SK-N-SH treated with all-trans-retinoic acid at 6 μM for 48 hours (cell line): ENCODE data around the gene DCLK1.

Experiments used
- ATAC-seq: fragments of 200-7000 bp; cut with Tn5 transposase; 3 replicates; pipeline ENCODE4 v1.9.1; 2020; ENCODE audit warnings: mild to moderate bottlenecking, moderate library complexity
- ARNTL ChIP-seq: fragments of 450-650 bp; formaldehyde crosslinking; IDR thresholded peaks from 2 replicates; pipeline ENCODE4 v1.5.0; 2020; ENCODE audit warnings: low read depth, mild to moderate bottlenecking, moderate library complexity, borderline replicate concordance
- BACH2 ChIP-seq: fragments of 250-450 bp; sonication (Bioruptor Pico); IDR thresholded peaks from 2 replicates; pipeline ENCODE4 v1.9.0; 2021; ENCODE audit warnings: mild to moderate bottlenecking, borderline replicate concordance
- CSDC2 ChIP-seq: fragments of 250-450 bp; sonication (Bioruptor Pico); IDR thresholded peaks from 2 replicates; pipeline ENCODE4 v1.5.0; 2020; ENCODE audit warnings: mild to moderate bottlenecking, moderate library complexity
- ESRRG ChIP-seq: fragments of 250-450 bp; sonication (Bioruptor Pico); IDR thresholded peaks from 2 replicates; pipeline ENCODE4 v1.6.1; 2021; ENCODE audit warnings: mild to moderate bottlenecking
- GLIS3 ChIP-seq: fragments of 250-450 bp; sonication (Bioruptor Pico); IDR thresholded peaks from 2 replicates; pipeline ENCODE4 v1.5.0; 2020; ENCODE audit warnings: mild to moderate bottlenecking, moderate library complexity
- ISL1 ChIP-seq: fragments of 250-450 bp; sonication (Bioruptor Pico); IDR thresholded peaks from 2 replicates; pipeline ENCODE4 v2.1.2; 2022; ENCODE audit warnings: mild to moderate bottlenecking, moderate library complexity
- OSR1 ChIP-seq: fragments of 250-450 bp; sonication (Bioruptor Pico); IDR thresholded peaks from 2 replicates; pipeline ENCODE4 v1.8.0; 2022; ENCODE audit warnings: moderate library complexity, mild to moderate bottlenecking, inconsistent platforms
- PPARA ChIP-seq: fragments of 250-450 bp; sonication (Bioruptor Pico); IDR thresholded peaks from 2 replicates; pipeline ENCODE4 v1.5.0; 2020; ENCODE audit warnings: mild to moderate bottlenecking, borderline replicate concordance
- RARB ChIP-seq: fragments of 250-450 bp; sonication (Bioruptor Pico); IDR thresholded peaks from 2 replicates; pipeline ENCODE4 v1.8.0; 2021; ENCODE audit warnings: mild to moderate bottlenecking, moderate library complexity
- SNAI2 ChIP-seq: fragments of 250-450 bp; sonication (Bioruptor Pico); IDR thresholded peaks from 2 replicates; pipeline ENCODE4 v1.5.0; 2020; ENCODE audit warnings: mild to moderate bottlenecking, moderate library complexity
- TCF4 ChIP-seq: fragments of 250-450 bp; sonication (Bioruptor Pico); IDR thresholded peaks from 2 replicates; pipeline ENCODE4 v1.8.0; 2021; ENCODE audit warnings: mild to moderate bottlenecking, moderate library complexity, borderline replicate concordance
- TOX ChIP-seq: fragments of 250-450 bp; sonication (Bioruptor Pico); IDR thresholded peaks from 2 replicates; pipeline ENCODE4 v1.8.0; 2021; ENCODE audit warnings: mild to moderate bottlenecking, moderate library complexity, borderline replicate concordance
- ZC3H10 ChIP-seq: fragments of 250-450 bp; sonication (Bioruptor Pico); IDR thresholded peaks from 2 replicates; pipeline ENCODE4 v1.5.1; 2021; ENCODE audit warnings: mild to moderate bottlenecking, moderate library complexity
- ZFP3 ChIP-seq: fragments of 250-450 bp; sonication (Bioruptor Pico); IDR thresholded peaks from 2 replicates; pipeline ENCODE4 v1.5.0; 2020; ENCODE audit warnings: mild to moderate bottlenecking, moderate library complexity
- ZFP30 ChIP-seq: fragments of 450-650 bp; formaldehyde crosslinking; IDR thresholded peaks from 2 replicates; pipeline ENCODE4 v1.5.0; 2022; ENCODE audit warnings: mild to moderate bottlenecking, moderate library complexity
- ZNF565 ChIP-seq: fragments of 450-650 bp; formaldehyde crosslinking; conservative IDR thresholded peaks from 2 replicates; pipeline ENCODE4 v1.5.0; 2020; ENCODE audit warnings: low read depth, mild to moderate bottlenecking, moderate library complexity
- ZNF70 ChIP-seq: fragments of 450-650 bp; formaldehyde crosslinking; IDR thresholded peaks from 2 replicates; pipeline ENCODE4 v1.5.0; 2020; ENCODE audit warnings: mild to moderate bottlenecking, moderate library complexity
- ZNF8 ChIP-seq: fragments of 450-650 bp; formaldehyde crosslinking; IDR thresholded peaks from 2 replicates; pipeline ENCODE4 v1.5.0; 2020; ENCODE audit warnings: mild to moderate bottlenecking, moderate library complexity
- TF ChIP-seq, protein P1 (sequence below): fragments of 250-450 bp; sonication (Bioruptor Pico); IDR thresholded peaks from 2 replicates; pipeline ENCODE4 v1.5.1; 2021; ENCODE audit warnings: mild to moderate bottlenecking, moderate library complexity
- TF ChIP-seq, protein P2 (sequence below): fragments of 250-450 bp; sonication (Bioruptor Pico); IDR thresholded peaks from 2 replicates; pipeline ENCODE4 v1.5.0; 2020; ENCODE audit warnings: mild to moderate bottlenecking, moderate library complexity
- TF ChIP-seq, protein P3 (sequence below): fragments of 250-450 bp; sonication (Bioruptor Pico); IDR thresholded peaks from 2 replicates; pipeline ENCODE4 v1.5.1; 2020; ENCODE audit warnings: low read depth, mild to moderate bottlenecking, moderate library complexity
- TF ChIP-seq, protein P4 (sequence below): fragments of 250-450 bp; sonication (Bioruptor Pico); IDR thresholded peaks from 2 replicates; pipeline ENCODE4 v1.8.0; 2021; ENCODE audit warnings: low read depth, mild to moderate bottlenecking, moderate library complexity, borderline replicate concordance
- TF ChIP-seq, protein P5 (sequence below): fragments of 250-450 bp; sonication (Bioruptor Pico); IDR thresholded peaks from 2 replicates; pipeline ENCODE4 v1.8.0; 2020; ENCODE audit warnings: mild to moderate bottlenecking, moderate library complexity, borderline replicate concordance

DCLK1 gene

DNA sequence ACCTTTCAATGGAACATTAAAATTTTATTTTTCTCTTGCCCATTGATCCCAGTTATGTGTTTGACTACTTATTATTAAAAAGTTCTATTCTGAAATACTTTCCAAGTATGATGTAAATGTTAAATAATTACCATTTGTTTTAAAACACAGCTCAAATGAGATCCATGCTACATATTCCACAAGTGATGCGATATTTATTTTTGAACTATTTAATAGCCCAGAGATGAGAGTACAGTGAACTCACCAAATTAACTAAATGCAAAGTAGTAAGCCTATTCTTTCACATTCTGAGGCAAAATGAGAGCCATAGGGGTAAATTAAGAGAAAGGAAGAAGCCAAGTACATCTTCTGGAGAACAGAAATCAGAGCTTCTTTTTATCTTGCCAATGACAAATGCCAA, 1.2 kb upstream of the DCLK1 start:
- no peak for ATAC-seq
- TF ChIP-seq TOX (CRISPR knock-in tag): no peak
- no peak for TF ChIP-seq ARNTL (CRISPR knock-in tag)
- TF ChIP-seq ZNF8 (CRISPR knock-in tag): no peak
- TF ChIP-seq ZNF565 (CRISPR knock-in tag): no peak
- TF ChIP-seq, protein P1, sequence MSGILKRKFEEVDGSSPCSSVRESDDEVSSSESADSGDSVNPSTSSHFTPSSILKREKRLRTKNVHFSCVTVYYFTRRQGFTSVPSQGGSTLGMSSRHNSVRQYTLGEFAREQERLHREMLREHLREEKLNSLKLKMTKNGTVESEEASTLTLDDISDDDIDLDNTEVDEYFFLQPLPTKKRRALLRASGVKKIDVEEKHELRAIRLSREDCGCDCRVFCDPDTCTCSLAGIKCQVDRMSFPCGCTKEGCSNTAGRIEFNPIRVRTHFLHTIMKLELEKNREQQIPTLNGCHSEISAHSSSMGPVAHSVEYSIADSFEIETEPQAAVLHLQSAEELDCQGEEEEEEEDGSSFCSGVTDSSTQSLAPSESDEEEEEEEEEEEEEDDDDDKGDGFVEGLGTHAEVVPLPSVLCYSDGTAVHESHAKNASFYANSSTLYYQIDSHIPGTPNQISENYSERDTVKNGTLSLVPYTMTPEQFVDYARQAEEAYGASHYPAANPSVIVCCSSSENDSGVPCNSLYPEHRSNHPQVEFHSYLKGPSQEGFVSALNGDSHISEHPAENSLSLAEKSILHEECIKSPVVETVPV (CRISPR knock-in tag): no peak
- no peak for TF ChIP-seq SNAI2 (CRISPR knock-in tag)
- no peak for TF ChIP-seq ZFP3 (CRISPR knock-in tag)
- no peak for TF ChIP-seq OSR1 (CRISPR knock-in tag)
- TF ChIP-seq, protein P2, sequence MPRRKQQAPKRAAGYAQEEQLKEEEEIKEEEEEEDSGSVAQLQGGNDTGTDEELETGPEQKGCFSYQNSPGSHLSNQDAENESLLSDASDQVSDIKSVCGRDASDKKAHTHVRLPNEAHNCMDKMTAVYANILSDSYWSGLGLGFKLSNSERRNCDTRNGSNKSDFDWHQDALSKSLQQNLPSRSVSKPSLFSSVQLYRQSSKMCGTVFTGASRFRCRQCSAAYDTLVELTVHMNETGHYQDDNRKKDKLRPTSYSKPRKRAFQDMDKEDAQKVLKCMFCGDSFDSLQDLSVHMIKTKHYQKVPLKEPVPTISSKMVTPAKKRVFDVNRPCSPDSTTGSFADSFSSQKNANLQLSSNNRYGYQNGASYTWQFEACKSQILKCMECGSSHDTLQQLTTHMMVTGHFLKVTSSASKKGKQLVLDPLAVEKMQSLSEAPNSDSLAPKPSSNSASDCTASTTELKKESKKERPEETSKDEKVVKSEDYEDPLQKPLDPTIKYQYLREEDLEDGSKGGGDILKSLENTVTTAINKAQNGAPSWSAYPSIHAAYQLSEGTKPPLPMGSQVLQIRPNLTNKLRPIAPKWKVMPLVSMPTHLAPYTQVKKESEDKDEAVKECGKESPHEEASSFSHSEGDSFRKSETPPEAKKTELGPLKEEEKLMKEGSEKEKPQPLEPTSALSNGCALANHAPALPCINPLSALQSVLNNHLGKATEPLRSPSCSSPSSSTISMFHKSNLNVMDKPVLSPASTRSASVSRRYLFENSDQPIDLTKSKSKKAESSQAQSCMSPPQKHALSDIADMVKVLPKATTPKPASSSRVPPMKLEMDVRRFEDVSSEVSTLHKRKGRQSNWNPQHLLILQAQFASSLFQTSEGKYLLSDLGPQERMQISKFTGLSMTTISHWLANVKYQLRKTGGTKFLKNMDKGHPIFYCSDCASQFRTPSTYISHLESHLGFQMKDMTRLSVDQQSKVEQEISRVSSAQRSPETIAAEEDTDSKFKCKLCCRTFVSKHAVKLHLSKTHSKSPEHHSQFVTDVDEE (CRISPR knock-in tag): no peak
- no peak for TF ChIP-seq GLIS3 (CRISPR knock-in tag)
- no peak for TF ChIP-seq ISL1 (CRISPR knock-in tag)
- no peak for TF ChIP-seq ZC3H10 (CRISPR knock-in tag)
- TF ChIP-seq ESRRG: no peak
- TF ChIP-seq RARB (CRISPR knock-in tag): no peak
- no peak for TF ChIP-seq PPARA (CRISPR knock-in tag)
- TF ChIP-seq BACH2 (CRISPR knock-in tag): no peak
- TF ChIP-seq, protein P3, sequence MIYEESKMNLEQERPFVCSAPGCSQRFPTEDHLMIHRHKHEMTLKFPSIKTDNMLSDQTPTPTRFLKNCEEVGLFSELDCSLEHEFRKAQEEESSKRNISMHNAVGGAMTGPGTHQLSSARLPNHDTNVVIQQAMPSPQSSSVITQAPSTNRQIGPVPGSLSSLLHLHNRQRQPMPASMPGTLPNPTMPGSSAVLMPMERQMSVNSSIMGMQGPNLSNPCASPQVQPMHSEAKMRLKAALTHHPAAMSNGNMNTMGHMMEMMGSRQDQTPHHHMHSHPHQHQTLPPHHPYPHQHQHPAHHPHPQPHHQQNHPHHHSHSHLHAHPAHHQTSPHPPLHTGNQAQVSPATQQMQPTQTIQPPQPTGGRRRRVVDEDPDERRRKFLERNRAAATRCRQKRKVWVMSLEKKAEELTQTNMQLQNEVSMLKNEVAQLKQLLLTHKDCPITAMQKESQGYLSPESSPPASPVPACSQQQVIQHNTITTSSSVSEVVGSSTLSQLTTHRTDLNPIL (CRISPR knock-in tag): no peak
- TF ChIP-seq, all 23 proteins: peak for 0

DNA sequence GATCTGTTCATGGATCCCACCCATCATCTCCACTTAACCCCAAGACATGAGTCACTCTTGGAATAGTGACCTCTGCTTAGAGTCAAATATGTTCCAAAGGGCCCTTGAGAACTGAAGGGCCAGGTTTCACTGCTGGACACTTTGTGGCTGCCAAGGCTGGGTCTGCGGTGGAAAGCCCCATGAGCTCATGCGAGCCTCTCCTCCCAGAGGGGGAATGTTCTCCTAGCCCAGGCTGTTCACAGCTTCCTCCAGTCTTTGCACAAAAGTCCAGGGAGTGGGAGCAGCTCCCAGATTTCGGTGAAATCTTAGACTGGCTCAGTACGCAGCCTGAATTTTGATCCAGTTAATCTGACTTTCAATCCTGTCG, 732 bp upstream of the DCLK1 start:
- TF ChIP-seq PPARA (CRISPR knock-in tag) (no peak), OSR1 (CRISPR knock-in tag) (no peak), GLIS3 (CRISPR knock-in tag) (no peak), ZNF8 (CRISPR knock-in tag) (no peak), ZNF70 (no peak)
- no peak for ATAC-seq

DNA sequence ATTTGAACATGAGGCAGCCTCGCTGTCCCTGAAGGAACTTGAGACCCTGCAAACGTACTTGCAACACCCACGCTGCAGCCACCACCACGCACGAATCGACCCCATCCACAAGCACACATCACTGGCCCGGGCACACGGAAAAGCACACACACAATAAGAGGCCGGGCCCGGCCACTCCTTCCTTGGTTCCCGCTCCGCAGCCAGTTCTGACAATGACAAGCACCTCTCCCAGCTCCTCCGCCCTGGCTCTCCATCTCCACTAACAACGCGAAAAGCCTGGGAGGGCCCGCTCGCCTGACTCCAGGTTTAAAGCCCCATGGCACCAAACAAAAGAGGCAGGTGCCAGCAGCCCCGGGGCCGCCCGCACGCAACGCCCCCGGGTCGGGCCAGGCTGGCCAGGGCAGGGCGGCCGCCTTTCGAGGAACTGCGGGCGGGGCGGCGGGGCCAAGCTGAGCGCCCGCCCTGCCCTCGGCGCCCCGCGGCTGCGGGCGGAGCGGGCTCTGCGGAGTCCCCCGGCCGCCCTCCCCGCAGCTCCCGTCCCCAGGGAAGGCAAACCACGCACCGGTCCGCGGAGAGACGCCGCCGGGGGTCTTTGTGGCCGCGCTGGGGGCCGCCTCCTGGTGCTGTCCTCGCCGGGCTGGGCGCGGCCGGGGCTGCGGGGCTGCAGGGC, 495 bp downstream of the DCLK1 start:
- peak; percentile 71 for ATAC-seq
- TF ChIP-seq SNAI2 (CRISPR knock-in tag): no peak
- TF ChIP-seq ESRRG: no peak
- TF ChIP-seq ZFP30: no peak
- TF ChIP-seq, protein P3 (CRISPR knock-in tag): no peak
- TF ChIP-seq RARB (CRISPR knock-in tag): no peak
- TF ChIP-seq ARNTL (CRISPR knock-in tag): no peak
- TF ChIP-seq TOX (CRISPR knock-in tag): no peak
- TF ChIP-seq, protein P4, sequence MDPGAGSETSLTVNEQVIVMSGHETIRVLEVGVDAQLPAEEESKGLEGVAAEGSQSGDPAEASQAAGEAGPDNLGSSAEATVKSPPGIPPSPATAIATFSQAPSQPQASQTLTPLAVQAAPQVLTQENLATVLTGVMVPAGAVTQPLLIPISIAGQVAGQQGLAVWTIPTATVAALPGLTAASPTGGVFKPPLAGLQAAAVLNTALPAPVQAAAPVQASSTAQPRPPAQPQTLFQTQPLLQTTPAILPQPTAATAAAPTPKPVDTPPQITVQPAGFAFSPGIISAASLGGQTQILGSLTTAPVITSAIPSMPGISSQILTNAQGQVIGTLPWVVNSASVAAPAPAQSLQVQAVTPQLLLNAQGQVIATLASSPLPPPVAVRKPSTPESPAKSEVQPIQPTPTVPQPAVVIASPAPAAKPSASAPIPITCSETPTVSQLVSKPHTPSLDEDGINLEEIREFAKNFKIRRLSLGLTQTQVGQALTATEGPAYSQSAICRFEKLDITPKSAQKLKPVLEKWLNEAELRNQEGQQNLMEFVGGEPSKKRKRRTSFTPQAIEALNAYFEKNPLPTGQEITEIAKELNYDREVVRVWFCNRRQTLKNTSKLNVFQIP (CRISPR knock-in tag): no peak
- no peak for TF ChIP-seq BACH2 (CRISPR knock-in tag)
- no peak for TF ChIP-seq PPARA (CRISPR knock-in tag)
- TF ChIP-seq ZNF8 (CRISPR knock-in tag): no peak
- no peak for TF ChIP-seq ISL1 (CRISPR knock-in tag)
- TF ChIP-seq CSDC2 (CRISPR knock-in tag): no peak
- TF ChIP-seq ZC3H10 (CRISPR knock-in tag): no peak
- TF ChIP-seq, protein P5, sequence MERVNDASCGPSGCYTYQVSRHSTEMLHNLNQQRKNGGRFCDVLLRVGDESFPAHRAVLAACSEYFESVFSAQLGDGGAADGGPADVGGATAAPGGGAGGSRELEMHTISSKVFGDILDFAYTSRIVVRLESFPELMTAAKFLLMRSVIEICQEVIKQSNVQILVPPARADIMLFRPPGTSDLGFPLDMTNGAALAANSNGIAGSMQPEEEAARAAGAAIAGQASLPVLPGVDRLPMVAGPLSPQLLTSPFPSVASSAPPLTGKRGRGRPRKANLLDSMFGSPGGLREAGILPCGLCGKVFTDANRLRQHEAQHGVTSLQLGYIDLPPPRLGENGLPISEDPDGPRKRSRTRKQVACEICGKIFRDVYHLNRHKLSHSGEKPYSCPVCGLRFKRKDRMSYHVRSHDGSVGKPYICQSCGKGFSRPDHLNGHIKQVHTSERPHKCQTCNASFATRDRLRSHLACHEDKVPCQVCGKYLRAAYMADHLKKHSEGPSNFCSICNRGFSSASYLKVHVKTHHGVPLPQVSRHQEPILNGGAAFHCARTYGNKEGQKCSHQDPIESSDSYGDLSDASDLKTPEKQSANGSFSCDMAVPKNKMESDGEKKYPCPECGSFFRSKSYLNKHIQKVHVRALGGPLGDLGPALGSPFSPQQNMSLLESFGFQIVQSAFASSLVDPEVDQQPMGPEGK (CRISPR knock-in tag): no peak
- TF ChIP-seq TCF4 (CRISPR knock-in tag): no peak
- no peak for TF ChIP-seq ZNF70
- no peak for TF ChIP-seq ZFP3 (CRISPR knock-in tag)
- TF ChIP-seq OSR1 (CRISPR knock-in tag): no peak
- TF ChIP-seq, all 23 proteins: peak for 0
